Measurements from ENCODE around the gene FHOD3. TPM values are rescaled to one million over a fixed set of nuclear protein-coding genes. Genes with fewer than 3 reads are reported as not detected.

FHOD3 gene
- total and polyA plus RNA-seq, 2 of the 8 experiments (the other 6 are each of a cell fraction or from before 2014, with no cell fraction given), result 9.7 to 10.5 TPM

DNA sequence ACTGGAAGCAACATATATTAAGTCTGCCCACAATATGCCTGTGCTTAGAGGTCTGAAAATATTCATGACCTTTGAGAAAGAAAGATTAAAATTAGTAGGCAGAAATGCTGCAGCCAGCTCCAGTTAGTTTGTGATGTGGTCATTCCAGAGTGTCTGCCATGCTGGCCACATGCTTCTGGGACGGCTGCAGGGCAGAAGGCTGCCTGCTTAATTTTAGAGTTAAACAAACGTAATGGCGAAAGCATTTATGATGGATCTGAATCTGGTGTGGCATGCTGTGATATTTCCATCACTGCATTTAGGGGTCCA is 95.4 kb downstream of the FHOD3 start:
- DNase-seq (ENCODE audit: low read depth in 1 of 2, low spot score in 2 of 2) (no peak), FAIRE-seq (no peak)
- H3K9ac ChIP-seq (replicated peaks in 1 of 4; ENCODE audit: extremely low read depth in 1 of 4, low read depth in 3 of 4, low read length in 3 of 4), result no peak overlapping the region
- no peak overlapping the region for H2BK15ac ChIP-seq (ENCODE audit: low read length)
- ChIA-PET CTCF (ENCODE audit: partially characterized antibody) (interaction anchor here (1.0 to 2.1 kb wide), 2 partner anchors 9 to 20 kb away, joined by 3 to 11 read pairs; no protein-coding TSS in a partner anchor), POLR2A (ENCODE audit: partially characterized antibody) (no interaction called here)
- H2BK12ac ChIP-seq (ENCODE audit: low read depth, low read length), result no peak overlapping the region
- no peaks in the 10 kb centered on the region for H3K23me2 ChIP-seq (ENCODE audit: low read depth, low read length)
- no peak overlapping the region for H3K14ac ChIP-seq (ENCODE audit: insufficient read length)
- H3K4me3 ChIP-seq (ENCODE audit: extremely low read depth in 1 of 4, insufficient read depth in 2 of 4, low read depth in 3 of 4, low read length in 4 of 4), result no peak overlapping the region
- 74% methylated on average over 3 of the region's 3 CpGs; no CpG with 5 or more reads in 1 of the 2 experiments for WGBS, 2 experiments (ENCODE audit: extremely low coverage in 1 of 2, insufficient coverage in 1 of 2, insufficient read length in 1 of 2, insufficient replicate concordance in 2 of 2, low coverage in 1 of 2, low lambda C conversion rate in 2 of 2, missing lambda C conversion rate in 1 of 2)
- no peak overlapping the region for H3K23ac ChIP-seq (ENCODE audit: insufficient read length)
- H3K4me1 ChIP-seq (replicated peaks in 1 of 4; ENCODE audit: control insufficient read depth in 3 of 4, insufficient read depth in 4 of 4, low read length in 3 of 4), result peaks cover 0 to 4% (median 0%) of the 10 kb centered on the region in 4 experiments; a peak in 2 of 7 replicates
- peaks cover 2 to 6% of the 10 kb centered on the region in 2 experiments; a peak in 2 of 4 replicates for H3K9me3 ChIP-seq (ENCODE audit: insufficient read depth in 2 of 2, low read depth in 1 of 2, low read length in 1 of 2)
- H2BK120ac ChIP-seq (replicated peaks; ENCODE audit: low read depth, low read length), result no peak overlapping the region
- H4K91ac ChIP-seq (replicated peaks; ENCODE audit: insufficient read length, low read length), result no peak overlapping the region
- H3K27me3 ChIP-seq (replicated peaks in 1 of 4; ENCODE audit: control insufficient read depth in 3 of 4, extremely low read depth in 1 of 4, insufficient read depth in 3 of 4, low read length in 3 of 4), result no peaks in the 10 kb centered on the region
- no peak overlapping the region for H2AK5ac ChIP-seq (ENCODE audit: low read depth, low read length)
- no peak overlapping the region for H2AFZ ChIP-seq (ENCODE audit: low read length)
- no peak overlapping the region for H2BK20ac ChIP-seq (ENCODE audit: low read length)
- H3K4me2 ChIP-seq (ENCODE audit: insufficient read depth in 1 of 2, low read depth in 2 of 2, low read length in 2 of 2), result no peak overlapping the region
- H3K36me3 ChIP-seq (ENCODE audit: control insufficient read depth in 2 of 4, insufficient read depth in 4 of 4, low read length in 3 of 4), result no peaks in the 10 kb centered on the region
- no peak overlapping the region for H3K4ac ChIP-seq (replicated peaks; ENCODE audit: insufficient read length, low read depth, low read length)
- H4K8ac ChIP-seq (ENCODE audit: extremely low read depth, insufficient read depth, low read length), result no peak overlapping the region
- no peak overlapping the region for H3K56ac ChIP-seq (replicated peaks; ENCODE audit: insufficient read length, low read depth, low read length)
- no peak overlapping the region for H4K5ac ChIP-seq (ENCODE audit: insufficient read length, low read depth, low read length)
- H3K79me2 ChIP-seq (ENCODE audit: control insufficient read depth in 1 of 2, insufficient read depth in 2 of 2, low read length in 2 of 2), result no peaks in the 10 kb centered on the region
- no peak overlapping the region for H3K18ac ChIP-seq (ENCODE audit: extremely low read depth, low read length)
- H3K27ac ChIP-seq (ENCODE audit: low read depth, low read length), result no peak overlapping the region
- H3K79me1 ChIP-seq (ENCODE audit: low read depth, low read length), result no peaks in the 10 kb centered on the region
- no peak overlapping the region for H2BK5ac ChIP-seq (ENCODE audit: low read depth, low read length)
- no peaks in the 10 kb centered on the region for H4K20me1 ChIP-seq (replicated peaks in 1 of 2; ENCODE audit: control insufficient read depth in 1 of 2, insufficient read depth in 2 of 2, low read length in 2 of 2)
- TF ChIP-seq, protein P1, sequence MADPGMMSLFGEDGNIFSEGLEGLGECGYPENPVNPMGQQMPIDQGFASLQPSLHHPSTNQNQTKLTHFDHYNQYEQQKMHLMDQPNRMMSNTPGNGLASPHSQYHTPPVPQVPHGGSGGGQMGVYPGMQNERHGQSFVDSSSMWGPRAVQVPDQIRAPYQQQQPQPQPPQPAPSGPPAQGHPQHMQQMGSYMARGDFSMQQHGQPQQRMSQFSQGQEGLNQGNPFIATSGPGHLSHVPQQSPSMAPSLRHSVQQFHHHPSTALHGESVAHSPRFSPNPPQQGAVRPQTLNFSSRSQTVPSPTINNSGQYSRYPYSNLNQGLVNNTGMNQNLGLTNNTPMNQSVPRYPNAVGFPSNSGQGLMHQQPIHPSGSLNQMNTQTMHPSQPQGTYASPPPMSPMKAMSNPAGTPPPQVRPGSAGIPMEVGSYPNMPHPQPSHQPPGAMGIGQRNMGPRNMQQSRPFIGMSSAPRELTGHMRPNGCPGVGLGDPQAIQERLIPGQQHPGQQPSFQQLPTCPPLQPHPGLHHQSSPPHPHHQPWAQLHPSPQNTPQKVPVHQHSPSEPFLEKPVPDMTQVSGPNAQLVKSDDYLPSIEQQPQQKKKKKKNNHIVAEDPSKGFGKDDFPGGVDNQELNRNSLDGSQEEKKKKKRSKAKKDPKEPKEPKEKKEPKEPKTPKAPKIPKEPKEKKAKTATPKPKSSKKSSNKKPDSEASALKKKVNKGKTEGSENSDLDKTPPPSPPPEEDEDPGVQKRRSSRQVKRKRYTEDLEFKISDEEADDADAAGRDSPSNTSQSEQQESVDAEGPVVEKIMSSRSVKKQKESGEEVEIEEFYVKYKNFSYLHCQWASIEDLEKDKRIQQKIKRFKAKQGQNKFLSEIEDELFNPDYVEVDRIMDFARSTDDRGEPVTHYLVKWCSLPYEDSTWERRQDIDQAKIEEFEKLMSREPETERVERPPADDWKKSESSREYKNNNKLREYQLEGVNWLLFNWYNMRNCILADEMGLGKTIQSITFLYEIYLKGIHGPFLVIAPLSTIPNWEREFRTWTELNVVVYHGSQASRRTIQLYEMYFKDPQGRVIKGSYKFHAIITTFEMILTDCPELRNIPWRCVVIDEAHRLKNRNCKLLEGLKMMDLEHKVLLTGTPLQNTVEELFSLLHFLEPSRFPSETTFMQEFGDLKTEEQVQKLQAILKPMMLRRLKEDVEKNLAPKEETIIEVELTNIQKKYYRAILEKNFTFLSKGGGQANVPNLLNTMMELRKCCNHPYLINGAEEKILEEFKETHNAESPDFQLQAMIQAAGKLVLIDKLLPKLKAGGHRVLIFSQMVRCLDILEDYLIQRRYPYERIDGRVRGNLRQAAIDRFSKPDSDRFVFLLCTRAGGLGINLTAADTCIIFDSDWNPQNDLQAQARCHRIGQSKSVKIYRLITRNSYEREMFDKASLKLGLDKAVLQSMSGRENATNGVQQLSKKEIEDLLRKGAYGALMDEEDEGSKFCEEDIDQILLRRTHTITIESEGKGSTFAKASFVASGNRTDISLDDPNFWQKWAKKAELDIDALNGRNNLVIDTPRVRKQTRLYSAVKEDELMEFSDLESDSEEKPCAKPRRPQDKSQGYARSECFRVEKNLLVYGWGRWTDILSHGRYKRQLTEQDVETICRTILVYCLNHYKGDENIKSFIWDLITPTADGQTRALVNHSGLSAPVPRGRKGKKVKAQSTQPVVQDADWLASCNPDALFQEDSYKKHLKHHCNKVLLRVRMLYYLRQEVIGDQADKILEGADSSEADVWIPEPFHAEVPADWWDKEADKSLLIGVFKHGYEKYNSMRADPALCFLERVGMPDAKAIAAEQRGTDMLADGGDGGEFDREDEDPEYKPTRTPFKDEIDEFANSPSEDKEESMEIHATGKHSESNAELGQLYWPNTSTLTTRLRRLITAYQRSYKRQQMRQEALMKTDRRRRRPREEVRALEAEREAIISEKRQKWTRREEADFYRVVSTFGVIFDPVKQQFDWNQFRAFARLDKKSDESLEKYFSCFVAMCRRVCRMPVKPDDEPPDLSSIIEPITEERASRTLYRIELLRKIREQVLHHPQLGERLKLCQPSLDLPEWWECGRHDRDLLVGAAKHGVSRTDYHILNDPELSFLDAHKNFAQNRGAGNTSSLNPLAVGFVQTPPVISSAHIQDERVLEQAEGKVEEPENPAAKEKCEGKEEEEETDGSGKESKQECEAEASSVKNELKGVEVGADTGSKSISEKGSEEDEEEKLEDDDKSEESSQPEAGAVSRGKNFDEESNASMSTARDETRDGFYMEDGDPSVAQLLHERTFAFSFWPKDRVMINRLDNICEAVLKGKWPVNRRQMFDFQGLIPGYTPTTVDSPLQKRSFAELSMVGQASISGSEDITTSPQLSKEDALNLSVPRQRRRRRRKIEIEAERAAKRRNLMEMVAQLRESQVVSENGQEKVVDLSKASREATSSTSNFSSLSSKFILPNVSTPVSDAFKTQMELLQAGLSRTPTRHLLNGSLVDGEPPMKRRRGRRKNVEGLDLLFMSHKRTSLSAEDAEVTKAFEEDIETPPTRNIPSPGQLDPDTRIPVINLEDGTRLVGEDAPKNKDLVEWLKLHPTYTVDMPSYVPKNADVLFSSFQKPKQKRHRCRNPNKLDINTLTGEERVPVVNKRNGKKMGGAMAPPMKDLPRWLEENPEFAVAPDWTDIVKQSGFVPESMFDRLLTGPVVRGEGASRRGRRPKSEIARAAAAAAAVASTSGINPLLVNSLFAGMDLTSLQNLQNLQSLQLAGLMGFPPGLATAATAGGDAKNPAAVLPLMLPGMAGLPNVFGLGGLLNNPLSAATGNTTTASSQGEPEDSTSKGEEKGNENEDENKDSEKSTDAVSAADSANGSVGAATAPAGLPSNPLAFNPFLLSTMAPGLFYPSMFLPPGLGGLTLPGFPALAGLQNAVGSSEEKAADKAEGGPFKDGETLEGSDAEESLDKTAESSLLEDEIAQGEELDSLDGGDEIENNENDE (IDR thresholded peaks at IDR 0.05; ENCODE audit: insufficient replicate concordance, low read length), result no peak
